HCT116 (cell line): ENCODE results near the gene PRKCH. TPM values are rescaled to one million over a fixed set of nuclear protein-coding genes. Genes with fewer than 3 reads are reported as not detected.

Source experiments
- ATAC-seq: fragments of 200-7000 bp; cut with Tn5 transposase; 2 replicates; pipeline ENCODE4 v1.9.1; 2020; ENCODE audit warnings: mild to moderate bottlenecking, moderate library complexity
- BruUV-seq: library from RNA; stranded (reverse); fragments of 400-500 nt; replicated peaks from 2 replicates; lab custom pipeline; 2021; lab: Mats Ljungman, UMichigan
- CTCF ChIA-PET: fragments of 300-600 bp; sonication (Branson Sonifier 250); formaldehyde crosslinking; loops from one replicate; lab custom pipeline; 2021; ENCODE audit warnings: antibody characterized with exemption; lab: Charles Lee
- POLR2A ChIA-PET: fragments of 300-600, 350-600 bp; sonication (Branson Sonifier 250); formaldehyde crosslinking; loops from one replicate; lab custom pipeline; 2021; ENCODE audit warnings: antibody characterized with exemption; lab: Charles Lee
- RAD21 ChIA-PET, 2 experiments: fragments of 300-600 bp; sonication (Branson Sonifier 250); formaldehyde crosslinking; loops; one replicate each; lab custom pipeline; 2023; ENCODE audit warnings: low total read pairs in 2 of 2; ENCODE audit not compliant: uncharacterized antibody in 2 of 2, unreplicated experiment in 2 of 2, low non-redundant PET in 1 of 2; lab: Charles Lee
- DNase-seq: peaks from one replicate; pipeline ENCODE4 v3.0.0-alpha.2; 2010; ENCODE audit warnings: low read depth, low spot score
- H2AFZ ChIP-seq: fragments of 200-600 bp; shearing (Covaris generic), sonication (generic); 2 replicates; pipeline ENCODE4 v1.6.1; 2017; ENCODE audit warnings: low read depth, mixed run types, mixed read lengths, antibody characterized with exemption, low read length; ENCODE audit not compliant: poor library complexity, severe bottlenecking
- H3K27ac ChIP-seq: 2 replicates; pipeline ENCODE4 v1.5.1; 2012; ENCODE audit warnings: low read depth, low read length
- H3K27me3 ChIP-seq: fragments of 200-600 bp; sonication (generic); 2 replicates; pipeline ENCODE4 v1.6.1; 2016; ENCODE audit warnings: mixed run types, low read length, mixed read lengths; ENCODE audit not compliant: insufficient read depth
- H3K36me3 ChIP-seq, 2 experiments: fragments of 200-500 bp in 1 of 2; fragments of 200-600 bp in 1 of 2; sonication (Bioruptor generic) in 1 of 2; sonication (generic) in 1 of 2; 2 replicates each; pipeline versions ENCODE4 v1.5.1 to v1.6.1; 2014 to 2016; ENCODE audit warnings: low read length in 2 of 2, inconsistent platforms in 1 of 2, mixed read lengths in 1 of 2, mixed run types in 1 of 2; ENCODE audit not compliant: insufficient read depth in 2 of 2, control insufficient read depth in 1 of 2
- H3K4me1 ChIP-seq, 2 experiments: fragments of 200-600 bp in 1 of 2; sonication (generic) in 1 of 2; 2 replicates each; pipeline versions ENCODE4 v1.5.1 to v1.6.1; 2012 to 2017; ENCODE audit warnings: low read length in 2 of 2, inconsistent platforms in 1 of 2, mild to moderate bottlenecking in 1 of 2, mixed read lengths in 1 of 2, mixed run types in 1 of 2, moderate library complexity in 1 of 2; ENCODE audit not compliant: insufficient read depth in 2 of 2, control insufficient read depth in 1 of 2
- H3K4me2 ChIP-seq: fragments of 200-600 bp; sonication (generic); 2 replicates; pipeline ENCODE4 v1.6.1; 2017; ENCODE audit warnings: mixed run types, low read length, mixed read lengths
- H3K4me3 ChIP-seq, 2 experiments: fragments of 200-600 bp in 1 of 2; sonication (generic) in 1 of 2; replicated peaks in 1 of 2; 2 replicates each; pipeline ENCODE4 v1.5.1; 2011 to 2016; ENCODE audit warnings: low read length in 2 of 2, control low read depth in 1 of 2, low read depth in 1 of 2, mild to moderate bottlenecking in 1 of 2, mixed read lengths in 1 of 2, mixed run types in 1 of 2
- H3K79me2 ChIP-seq: fragments of 200-600 bp; sonication (generic); 2 replicates; pipeline ENCODE4 v1.6.1; 2017; ENCODE audit warnings: mild to moderate bottlenecking, mixed run types, low read length, moderate library complexity, mixed read lengths; ENCODE audit not compliant: insufficient read depth
- H3K9ac ChIP-seq: fragments of 200-600 bp; sonication (generic); 2 replicates; pipeline ENCODE4 v1.6.1; 2016; ENCODE audit warnings: low read length, mixed read lengths
- H3K9me2 ChIP-seq: fragments of 200-600 bp; sonication (generic), shearing (Covaris generic); 2 replicates; pipeline ENCODE4 v1.6.1; 2017; ENCODE audit warnings: mixed run types, mild to moderate bottlenecking, moderate library complexity; ENCODE audit not compliant: insufficient read depth
- H3K9me3 ChIP-seq, 2 experiments: fragments of 200-500 bp in 1 of 2; fragments of 200-600 bp in 1 of 2; sonication (Bioruptor generic) in 1 of 2; sonication (generic) in 1 of 2; 2 replicates each; pipeline ENCODE4 v1.6.1; 2014 to 2017; ENCODE audit warnings: low read length in 2 of 2, mixed read lengths in 2 of 2, inconsistent platforms in 1 of 2, low read depth in 1 of 2, mild to moderate bottlenecking in 1 of 2, mixed run types in 1 of 2, moderate library complexity in 1 of 2; ENCODE audit not compliant: control insufficient read depth in 1 of 2, insufficient read depth in 1 of 2
- H4K20me1 ChIP-seq: fragments of 200-600 bp; sonication (generic), shearing (Covaris generic); 2 replicates; pipeline ENCODE4 v1.6.1; 2017; ENCODE audit warnings: mixed run types, mild to moderate bottlenecking, moderate library complexity; ENCODE audit not compliant: insufficient read depth
- CEBPB ChIP-seq: IDR thresholded peaks from 2 replicates; pipeline ENCODE4 v1.6.1; 2012; ENCODE audit warnings: low read depth
- ELF1 ChIP-seq: IDR thresholded peaks from 2 replicates; pipeline ENCODE4 v1.6.1; 2012; ENCODE audit warnings: low read depth, borderline replicate concordance
- EZH2phosphoT487 ChIP-seq: fragments of 200-600 bp; IDR thresholded peaks from 2 replicates; pipeline ENCODE4 v1.6.1; 2018; ENCODE audit warnings: antibody characterized with exemption, borderline replicate concordance
- JUND ChIP-seq: IDR thresholded peaks from 2 replicates; pipeline ENCODE4 v1.6.1; 2012
- TCF7L2 ChIP-seq: IDR thresholded peaks from 2 replicates; pipeline ENCODE4 v1.7.0; 2011; ENCODE audit warnings: borderline replicate concordance, inconsistent platforms; ENCODE audit not compliant: insufficient read depth, insufficient read length; ENCODE audit errors: extremely low read depth
- ZNF274 ChIP-seq: fragments of 200-500 bp; sonication (Bioruptor generic); IDR thresholded peaks from 2 replicates; pipeline ENCODE4 v1.6.1; 2014; ENCODE audit warnings: mild to moderate bottlenecking, low read depth, low read length, inconsistent platforms
- intact Hi-C: fragments of 100-400 bp; cut with micrococcal nuclease; formaldehyde crosslinking; loops from 2 replicates; pipeline ENCODE4 v1.10.0; 2022
- total RNA-seq: library from RNA; stranded (reverse); gene quantifications from one replicate; pipeline ENCODE4 v1.2.1, GENCODE V29; 2021; ENCODE audit not compliant: unreplicated experiment
- TF ChIP-seq, protein P1 (sequence below): IDR thresholded peaks from 2 replicates; pipeline ENCODE4 v1.6.1; 2012; ENCODE audit warnings: low read depth
- TF ChIP-seq, protein P2 (sequence below): IDR thresholded peaks from 2 replicates; pipeline ENCODE4 v1.6.1; 2012

Gene PRKCH
- total RNA-seq, 1 experiment from 2014 or later, result 16.6 TPM

DNA sequence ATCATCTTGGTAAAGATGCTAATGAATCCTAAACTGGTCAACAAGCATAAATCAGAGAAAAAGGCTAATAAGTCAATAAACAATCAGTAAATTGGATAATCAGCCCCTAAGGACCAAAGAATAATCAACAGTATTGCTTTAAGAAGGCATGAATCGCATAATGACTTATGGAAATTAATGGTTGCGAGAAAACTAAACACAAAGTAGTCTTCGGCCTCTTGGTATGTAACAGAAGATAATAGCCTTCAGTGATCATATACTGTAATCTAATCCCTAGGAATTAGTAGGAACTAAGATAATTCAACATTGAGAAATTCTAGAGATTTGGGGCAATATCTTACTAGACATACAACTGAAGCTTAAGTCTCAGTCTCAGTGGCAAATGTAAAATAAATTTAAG, 122.1 kb downstream of the PRKCH start:
- ChIA-PET CTCF (no interaction called here), POLR2A (no interaction called here), RAD21 (no interaction called here)
- no peak overlapping the region for H3K9ac ChIP-seq
- no peak for ATAC-seq
- H3K79me2 ChIP-seq, result no peaks in the 10 kb centered on the region
- H3K9me2 ChIP-seq, result no peaks in the 10 kb centered on the region
- intact Hi-C loops, result no loop called here
- no peaks in the 10 kb centered on the region for H3K27me3 ChIP-seq
- no peak overlapping the region for H3K4me3 ChIP-seq
- TF ChIP-seq JUND, result no peak
- TF ChIP-seq, protein P1, sequence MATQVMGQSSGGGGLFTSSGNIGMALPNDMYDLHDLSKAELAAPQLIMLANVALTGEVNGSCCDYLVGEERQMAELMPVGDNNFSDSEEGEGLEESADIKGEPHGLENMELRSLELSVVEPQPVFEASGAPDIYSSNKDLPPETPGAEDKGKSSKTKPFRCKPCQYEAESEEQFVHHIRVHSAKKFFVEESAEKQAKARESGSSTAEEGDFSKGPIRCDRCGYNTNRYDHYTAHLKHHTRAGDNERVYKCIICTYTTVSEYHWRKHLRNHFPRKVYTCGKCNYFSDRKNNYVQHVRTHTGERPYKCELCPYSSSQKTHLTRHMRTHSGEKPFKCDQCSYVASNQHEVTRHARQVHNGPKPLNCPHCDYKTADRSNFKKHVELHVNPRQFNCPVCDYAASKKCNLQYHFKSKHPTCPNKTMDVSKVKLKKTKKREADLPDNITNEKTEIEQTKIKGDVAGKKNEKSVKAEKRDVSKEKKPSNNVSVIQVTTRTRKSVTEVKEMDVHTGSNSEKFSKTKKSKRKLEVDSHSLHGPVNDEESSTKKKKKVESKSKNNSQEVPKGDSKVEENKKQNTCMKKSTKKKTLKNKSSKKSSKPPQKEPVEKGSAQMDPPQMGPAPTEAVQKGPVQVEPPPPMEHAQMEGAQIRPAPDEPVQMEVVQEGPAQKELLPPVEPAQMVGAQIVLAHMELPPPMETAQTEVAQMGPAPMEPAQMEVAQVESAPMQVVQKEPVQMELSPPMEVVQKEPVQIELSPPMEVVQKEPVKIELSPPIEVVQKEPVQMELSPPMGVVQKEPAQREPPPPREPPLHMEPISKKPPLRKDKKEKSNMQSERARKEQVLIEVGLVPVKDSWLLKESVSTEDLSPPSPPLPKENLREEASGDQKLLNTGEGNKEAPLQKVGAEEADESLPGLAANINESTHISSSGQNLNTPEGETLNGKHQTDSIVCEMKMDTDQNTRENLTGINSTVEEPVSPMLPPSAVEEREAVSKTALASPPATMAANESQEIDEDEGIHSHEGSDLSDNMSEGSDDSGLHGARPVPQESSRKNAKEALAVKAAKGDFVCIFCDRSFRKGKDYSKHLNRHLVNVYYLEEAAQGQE, result no peak
- no peak for TF ChIP-seq ZNF274
- no peak for TF ChIP-seq TCF7L2
- TF ChIP-seq EZH2phosphoT487, result no peak
- TF ChIP-seq ELF1, result no peak
- no peak for TF ChIP-seq CEBPB
- TF ChIP-seq, protein P2, sequence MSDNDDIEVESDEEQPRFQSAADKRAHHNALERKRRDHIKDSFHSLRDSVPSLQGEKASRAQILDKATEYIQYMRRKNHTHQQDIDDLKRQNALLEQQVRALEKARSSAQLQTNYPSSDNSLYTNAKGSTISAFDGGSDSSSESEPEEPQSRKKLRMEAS, result no peak
- H3K36me3 ChIP-seq, result no peaks in the 10 kb centered on the region
- no peak overlapping the region for H3K27ac ChIP-seq
- no peaks in the 10 kb centered on the region for H3K9me3 ChIP-seq
- no TSS peak for BruUV-seq
- no peak overlapping the region for H3K4me2 ChIP-seq
- H2AFZ ChIP-seq, result no peak overlapping the region
- no peaks in the 10 kb centered on the region for H4K20me1 ChIP-seq
- DNase-seq, result no peak
- H3K4me1 ChIP-seq, result peaks cover 17 to 18% of the 10 kb centered on the region in 2 experiments
